ENCODE results near the gene ADRA2B.
"Not testable (repeated sequence)": the region's sequence is repeated elsewhere in the genome, so short reads cannot be mapped to it uniquely, and the experiment has no call there.

The ADRA2B gene

DNA sequence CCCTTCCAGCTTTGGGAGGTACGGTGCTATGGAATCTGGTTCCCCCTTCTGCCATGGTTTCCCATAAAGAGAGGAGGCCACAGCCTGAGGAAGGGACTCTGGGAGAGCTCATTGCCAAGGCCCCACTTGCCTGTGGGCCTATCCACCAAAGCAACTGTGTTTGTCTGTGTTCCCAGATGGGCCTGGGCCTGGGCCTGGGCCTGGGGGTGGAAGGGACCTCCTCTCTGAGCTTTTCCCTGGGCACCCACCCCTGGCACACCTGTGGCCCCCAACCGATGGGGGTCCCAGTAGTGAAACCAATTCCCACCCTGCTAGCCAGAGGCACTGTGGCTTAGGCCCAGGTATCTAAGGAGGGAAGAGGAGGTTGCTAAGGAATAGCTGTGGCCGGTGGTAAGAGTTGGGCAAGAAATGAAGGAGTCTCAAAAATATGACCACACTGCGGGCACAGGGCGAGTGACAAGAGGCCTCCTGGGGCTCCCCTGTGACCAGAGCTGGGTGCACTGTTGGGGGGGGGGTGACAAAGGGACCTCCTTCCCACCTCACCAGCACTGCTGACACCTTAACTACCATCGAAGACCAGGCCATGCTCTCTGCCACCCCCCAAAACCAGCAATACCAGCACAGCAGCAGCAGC lies 33.8 kb upstream of the ADRA2B start:
- no peak for DNase-seq (ENCODE audit: low read depth)

DNA sequence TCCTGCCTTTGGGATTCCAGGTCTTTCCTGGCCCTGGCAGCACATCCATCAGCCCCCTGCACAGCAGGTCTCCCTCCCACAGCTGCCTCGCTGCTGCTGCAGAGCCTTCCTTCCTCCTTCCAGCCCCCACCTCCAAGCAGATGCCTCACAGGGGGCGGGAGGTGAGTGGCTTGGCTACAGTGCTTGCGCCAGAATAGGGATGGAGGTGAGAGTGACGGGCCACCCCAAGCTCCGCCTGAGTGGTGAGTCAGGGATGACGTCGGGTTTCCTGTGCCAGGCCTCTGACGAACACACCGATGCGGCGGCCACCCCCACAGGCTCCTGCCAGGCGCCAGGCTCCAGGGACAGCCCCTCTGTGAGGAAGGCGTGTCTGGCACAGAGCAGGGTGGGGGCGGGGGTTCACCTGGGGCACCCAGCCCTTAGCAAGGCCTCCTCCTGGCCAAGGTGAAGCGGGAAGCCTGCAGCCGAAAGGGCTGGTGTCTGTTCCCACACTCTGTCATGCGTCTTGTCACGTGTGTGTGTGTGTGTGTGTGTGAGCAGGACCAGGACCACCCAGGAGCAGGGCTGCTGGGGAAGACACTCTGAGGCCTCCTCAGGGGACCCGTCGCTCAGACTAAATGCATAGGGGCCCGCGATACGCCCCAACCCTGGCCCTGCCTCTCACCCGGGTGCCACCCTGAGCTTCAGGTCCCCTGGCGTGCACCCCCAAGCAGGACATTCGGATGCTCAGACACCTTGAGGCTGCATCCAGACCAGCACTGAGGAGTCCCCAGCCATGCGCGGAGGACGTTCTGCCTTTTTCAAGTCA lies 32.2 kb upstream of the ADRA2B start:
- peak; percentile 45 for DNase-seq (ENCODE audit: low read depth)

DNA sequence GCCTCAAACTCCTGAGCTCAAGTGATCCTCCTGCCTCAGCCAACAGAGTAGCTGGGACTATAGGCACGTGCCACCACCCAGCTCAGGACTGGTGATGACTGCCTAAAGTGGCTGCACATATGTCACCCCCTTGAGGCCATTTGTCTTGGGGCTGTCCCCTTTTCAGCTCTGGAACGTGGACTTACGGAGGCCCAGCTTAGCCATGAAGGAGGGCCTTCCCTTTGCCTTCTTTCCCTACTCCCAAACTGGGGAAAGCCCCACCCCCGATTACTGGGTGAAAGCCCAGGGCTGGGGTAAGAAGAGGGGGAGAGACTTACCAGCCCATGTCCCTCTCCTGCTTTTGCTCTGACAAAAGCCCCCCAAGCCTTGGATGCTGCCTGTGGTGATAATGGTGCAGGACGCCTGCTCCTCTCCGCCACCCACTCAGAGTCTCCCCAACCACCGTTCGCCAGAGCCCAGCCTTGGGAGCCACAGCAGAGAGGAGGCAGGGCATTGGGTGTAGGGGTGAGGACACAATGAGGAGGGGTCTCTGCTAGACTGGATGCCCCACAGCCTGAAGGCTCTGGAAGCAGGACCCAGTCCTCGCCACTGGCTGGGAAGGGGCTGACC lies 31.3 kb upstream of the ADRA2B start:
- no peak for DNase-seq (ENCODE audit: low read depth)

DNA sequence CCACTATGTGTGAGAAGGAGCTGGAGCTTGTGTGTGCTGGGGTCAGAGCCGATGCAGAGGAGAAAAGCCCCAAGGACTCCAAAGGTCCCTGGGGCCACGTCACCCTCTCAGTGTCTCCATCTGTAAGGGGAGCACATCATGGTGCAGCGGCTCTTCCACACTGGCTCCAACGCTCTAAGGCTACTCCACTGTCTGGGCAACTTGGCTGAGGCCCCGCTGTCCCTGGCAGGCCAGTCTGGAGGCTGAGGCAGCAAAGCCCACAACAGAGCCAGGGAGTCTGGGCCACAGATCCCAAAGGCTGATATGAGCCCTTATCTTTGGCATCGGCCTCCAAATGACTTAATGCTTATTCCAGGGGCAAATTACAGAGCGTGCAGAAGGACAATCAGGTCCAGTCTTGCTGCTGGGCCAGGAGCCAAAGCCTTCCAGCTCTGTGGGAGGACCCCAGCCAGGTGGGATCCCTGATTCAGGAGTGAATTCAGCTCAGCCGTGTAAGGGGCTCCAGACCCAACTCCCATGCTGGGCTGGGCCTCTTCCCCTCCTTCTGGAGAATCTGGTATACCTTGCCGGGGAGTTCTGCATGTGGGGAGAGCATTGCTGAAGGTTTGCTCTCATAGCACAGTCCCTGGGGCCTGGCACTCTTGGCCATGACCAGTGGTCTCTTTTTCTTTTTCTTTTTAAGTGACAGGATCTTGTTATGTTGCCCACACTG lies 30.7 kb upstream of the ADRA2B start:
- DNase-seq (ENCODE audit: low read depth) = no peak

DNA sequence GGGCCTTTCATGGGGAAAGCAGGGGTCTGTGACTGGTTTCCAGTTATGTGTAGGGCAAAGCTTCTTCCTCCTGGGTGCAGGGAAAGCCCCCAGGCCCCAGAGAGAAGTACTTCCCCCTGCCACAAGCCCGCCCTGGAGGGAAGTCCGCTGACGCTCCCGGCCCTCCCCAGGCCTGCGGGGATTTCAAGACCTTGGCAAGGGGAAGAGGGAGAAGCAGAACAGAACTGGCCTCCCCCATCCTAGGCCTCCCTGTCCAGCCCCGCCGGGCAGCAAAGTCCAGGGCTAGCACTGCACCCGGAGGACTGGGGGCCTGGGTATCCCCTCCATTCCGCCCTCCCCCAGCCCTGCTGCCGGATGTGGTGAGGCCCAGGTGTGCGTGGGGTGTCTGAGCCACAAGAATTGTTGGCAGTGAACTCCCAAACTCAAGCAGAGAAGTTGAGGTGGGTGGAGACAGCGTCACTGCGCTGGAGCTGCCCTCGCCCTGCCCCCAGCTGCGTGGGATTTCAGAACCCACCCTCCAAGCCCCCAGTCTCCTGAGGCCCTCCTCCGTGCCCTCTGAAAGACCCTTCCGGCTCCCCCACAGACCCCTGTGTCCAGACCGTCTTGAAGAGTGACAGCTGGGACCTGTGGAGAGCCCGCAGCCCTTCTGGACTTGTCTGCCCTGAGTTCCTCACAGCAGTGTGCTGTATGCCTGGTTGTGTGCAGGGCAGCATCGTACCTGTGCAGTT lies 29.9 kb upstream of the ADRA2B start:
- DNase-seq (ENCODE audit: low read depth) = no peak

DNA sequence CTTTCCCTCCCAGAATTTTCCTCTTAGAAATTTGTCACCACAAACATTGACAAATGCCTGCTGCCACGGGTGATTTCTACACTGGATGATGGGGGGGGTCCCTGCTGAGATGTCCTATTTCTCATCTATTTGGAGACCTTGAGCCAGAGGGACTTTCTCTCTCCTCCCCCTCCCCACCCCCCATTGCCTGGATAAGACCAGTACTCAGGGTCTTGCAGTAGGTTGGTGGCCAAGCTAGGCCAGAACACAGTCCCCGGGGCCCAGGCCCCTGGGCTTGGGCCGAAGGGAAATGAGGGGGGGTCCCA lies 29.4 kb upstream of the ADRA2B start:
- no peak for DNase-seq (ENCODE audit: low read depth)

DNA sequence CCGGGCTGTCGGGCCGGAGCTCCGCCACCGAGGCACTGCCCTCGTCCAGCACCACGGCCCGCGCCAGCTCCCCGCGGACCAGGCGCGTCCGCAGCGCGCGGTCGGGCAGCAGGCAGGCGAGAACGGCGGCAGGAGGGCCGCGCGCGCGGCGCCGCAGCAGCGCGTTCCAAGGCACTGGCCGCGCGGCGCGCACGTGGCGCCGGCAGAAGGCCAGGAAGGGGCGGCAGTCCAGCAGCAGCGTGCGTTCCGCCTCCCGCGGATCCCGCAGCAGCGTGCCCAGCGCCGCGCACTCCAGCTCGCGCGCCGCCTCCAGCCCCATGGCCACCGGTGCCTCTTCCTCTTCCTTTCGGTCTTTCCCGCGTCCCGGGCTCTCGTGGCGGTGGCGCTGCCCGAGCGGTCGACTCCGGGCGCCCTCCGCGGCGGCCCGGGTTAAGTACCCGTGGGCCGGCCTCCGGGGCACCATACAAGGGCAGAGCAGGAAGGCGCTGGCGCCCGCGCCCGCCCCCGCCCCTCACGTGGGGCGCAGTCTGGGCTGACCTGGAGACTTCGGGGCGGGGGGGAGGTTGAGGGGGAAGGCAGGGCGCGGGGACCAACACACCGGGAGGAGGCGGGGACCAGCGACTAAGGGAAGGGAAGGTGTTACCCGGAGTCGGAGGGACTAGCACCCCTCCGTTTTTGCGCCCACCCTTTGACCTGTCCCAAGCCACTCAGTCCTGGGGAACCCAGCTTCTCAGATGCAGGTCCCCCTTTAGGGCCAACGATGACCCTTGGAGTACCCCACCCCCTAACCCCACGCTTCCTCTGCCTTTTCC lies 28.9 kb upstream of the ADRA2B start, which contains the start of gene DUSP2:
TSS of gene DUSP2 (minus strand) at position 405 of the 812 bp plus-strand sequence. CDS start at position 319, 86 bp downstream.
- DNase-seq (ENCODE audit: low read depth) = peak; percentile 30

DNA sequence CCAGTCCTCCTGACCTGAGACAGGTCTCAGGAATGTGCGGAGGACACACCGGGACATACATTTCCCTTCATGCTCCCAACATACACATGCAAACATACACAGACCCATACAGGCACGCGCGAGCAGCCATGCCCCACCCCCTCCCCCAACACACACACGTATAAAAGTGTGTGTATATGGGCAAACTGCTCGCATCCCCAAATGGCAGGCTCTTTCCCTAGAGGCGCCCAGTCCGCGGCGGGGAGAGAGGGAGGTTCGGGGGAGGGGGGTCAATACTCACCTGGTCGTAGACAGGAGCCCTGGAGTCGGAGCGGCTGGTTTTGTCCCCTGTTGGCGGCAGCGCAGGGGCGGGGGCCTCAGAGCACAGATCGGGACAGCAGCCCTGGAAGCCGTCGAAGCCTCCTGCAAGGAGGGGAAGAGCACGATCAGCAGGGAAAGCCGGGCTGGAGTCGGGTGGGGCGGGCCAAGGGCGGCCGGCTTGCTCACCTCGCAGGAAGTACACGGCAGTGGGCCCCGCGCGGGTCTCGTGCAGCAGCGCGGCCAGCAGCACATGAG lies 28.2 kb upstream of the ADRA2B start:
- no peak for DNase-seq (ENCODE audit: low read depth)

DNA sequence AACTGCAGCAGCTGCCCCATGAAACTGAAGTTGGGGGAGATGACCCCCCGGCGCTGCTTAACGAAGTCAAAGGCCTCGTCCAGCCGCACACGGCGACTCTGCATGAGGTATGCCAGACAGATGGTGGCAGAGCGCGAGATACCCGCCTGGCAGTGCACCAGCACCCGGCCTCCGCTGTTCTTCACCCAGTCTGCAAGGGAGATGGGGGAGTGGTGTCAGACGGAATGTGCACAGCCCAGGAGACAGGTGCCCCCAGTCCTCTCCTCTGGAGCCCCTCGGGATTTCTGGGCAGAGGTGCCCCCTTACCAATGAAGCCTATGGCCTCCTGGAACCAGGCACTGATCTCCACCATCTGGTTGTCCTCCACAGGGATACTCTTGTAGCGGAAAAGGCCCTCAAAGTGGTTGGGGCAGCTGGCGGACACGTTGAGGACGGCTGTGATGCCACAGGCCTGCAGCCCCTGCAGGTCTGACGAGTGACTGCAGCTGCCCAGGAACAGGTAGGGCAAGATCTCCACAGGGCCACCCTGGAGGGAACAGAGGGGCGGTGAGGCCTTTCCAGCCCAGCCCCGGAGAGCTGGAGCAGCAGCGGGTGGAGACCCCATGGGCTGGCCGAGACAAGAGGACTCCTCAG lies 27.6 kb upstream of the ADRA2B start:
- no peak for DNase-seq (ENCODE audit: low read depth)

DNA sequence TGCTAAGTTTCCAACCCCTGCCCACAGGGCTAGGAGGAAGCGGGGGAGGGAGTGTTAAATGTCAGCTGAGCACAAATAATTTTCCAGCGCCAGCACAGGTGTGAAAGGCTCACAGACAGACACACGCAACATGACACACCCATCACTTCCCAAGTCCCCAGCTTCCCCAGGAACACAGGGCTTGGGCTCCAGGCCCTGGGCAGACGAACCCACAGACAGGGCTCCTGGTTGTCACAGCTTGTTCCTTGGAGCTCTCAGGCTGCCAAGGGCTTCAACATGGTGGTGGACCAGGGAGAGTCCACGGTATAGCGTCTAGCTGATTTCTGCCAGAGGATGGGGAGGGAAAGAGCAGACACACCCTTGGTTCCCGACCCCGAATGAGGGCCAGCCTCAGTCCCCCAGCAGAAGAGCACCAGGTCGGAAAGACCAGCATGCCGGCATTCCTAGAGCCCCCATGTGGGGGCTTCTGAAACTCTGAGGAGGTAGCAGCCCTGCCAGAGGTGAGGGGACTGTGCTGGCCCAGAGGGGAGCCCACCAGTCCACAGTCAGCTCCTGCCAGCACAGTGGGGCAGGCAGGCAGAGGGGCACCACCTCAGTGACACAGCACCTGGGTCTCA lies 27.0 kb upstream of the ADRA2B start:
- no peak for DNase-seq (ENCODE audit: low read depth)

DNA sequence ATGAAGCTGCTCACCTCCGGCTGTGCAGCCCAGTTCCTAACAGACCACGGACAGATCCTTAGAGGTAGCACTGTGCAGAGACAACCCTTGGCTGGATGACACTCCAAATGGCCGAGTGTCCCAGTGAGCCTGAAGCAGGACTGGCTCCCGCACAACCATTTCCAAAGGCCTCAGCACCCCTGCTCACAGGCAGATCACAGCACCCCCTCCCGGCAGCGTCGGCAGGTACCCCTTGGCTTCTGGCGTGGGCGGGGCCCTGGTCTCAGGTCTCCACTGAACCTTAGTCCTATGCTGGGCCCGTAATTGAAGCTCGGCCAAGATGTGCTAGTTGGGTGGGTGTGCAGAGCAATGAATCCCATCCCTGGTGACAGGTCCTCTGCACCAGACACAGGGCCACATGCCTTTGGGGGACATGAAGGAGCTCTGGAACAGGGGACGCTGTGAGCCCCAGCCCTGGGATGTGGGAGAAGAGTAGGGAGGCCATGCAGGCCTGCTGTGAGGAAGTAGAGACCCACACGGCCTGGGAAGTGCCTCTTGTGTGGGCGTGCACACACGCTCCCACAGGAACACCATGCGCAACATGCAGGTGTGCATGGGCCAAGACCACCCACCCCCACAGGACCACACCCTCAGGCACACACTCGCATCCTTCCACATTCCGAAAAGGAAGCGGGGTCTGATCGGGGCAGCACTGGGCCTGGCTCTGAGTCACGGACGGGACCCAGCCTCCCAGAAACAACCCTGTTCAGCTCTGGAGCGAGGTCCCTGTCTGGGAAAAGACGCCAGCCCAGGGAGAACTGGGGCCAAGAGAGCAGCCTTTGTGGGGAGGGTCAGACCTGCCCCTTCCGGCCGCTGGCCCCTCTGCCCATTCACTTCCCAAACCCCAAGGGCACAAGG lies 26.1 kb upstream of the ADRA2B start:
- no peak for DNase-seq (ENCODE audit: low read depth)

DNA sequence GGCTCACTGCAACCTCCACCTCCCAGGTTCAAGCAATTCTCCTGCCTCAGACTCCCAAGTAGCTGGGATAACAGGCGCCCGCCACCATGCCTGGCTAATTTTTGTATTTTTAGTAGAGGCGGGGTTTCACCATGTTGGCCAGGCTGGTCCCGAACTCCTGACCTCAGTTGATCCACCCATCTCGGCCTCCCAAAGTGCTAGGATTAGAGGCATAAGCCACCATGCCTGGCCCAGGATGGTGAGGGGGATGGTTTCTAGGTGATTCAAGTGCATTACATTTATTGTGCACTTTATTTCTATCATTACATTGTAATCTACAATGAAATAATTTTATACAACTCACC lies 25.2 kb upstream of the ADRA2B start:
- DNase-seq (ENCODE audit: low read depth) = not testable (repeated sequence)

DNA sequence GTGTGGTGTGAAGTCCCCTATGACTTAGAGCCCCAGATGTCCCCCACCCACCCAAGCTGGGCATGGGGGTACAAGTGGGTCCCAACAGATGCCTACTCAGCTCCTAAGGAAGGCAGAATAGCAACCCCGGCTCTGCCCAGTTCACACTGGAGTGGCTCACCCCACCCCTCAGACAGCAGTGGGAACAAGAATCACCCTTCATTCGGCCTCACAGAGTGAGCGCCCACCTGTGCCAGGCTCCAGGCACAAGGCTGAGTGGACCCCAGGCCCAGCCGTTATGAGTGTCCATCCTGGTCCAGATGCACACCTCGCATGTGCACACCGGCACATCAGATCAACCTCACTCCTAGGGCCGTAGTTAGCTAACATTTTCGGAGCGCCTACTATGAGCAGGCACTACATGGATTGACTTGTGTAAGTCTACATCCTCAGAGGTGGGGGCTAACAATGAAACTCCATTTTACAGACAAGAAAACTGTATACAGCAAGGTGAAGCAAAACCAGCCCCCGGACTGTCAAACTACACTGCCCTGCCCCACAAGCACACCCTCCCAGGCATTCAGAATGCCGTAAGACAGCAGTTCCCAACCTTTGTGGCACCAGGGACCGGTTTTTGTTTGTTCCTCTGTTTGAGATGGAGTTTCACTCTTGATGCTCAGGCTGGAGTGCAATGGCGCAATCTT lies 24.7 kb upstream of the ADRA2B start:
- no peak for DNase-seq (ENCODE audit: low read depth)

DNA sequence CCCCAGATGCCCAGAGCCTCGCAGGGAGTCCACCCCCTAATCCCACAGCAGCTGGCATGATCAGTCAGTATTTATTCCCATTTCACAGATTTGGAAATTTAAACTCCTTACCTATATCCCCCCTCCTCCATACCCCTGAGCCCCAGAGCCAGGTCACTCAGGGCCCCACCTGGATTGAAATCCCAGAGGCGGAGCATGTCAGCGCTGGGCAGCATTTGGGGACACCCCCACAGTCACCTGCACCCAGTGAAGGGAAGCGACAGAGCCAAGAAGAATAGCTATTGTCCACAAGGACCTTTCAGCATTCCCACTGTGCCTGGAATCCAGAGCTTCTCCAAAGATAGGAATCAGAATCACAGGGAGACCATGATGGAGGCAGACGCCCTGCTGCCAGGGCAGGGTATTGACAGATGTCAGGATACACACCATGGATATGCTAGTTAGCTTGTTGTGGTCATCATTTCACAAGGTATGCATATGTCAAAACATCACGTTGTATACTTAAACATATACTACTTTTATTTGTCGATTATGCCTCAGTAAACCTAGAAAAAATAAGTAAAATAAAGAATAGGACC lies 22.9 kb upstream of the ADRA2B start:
- no peak for DNase-seq (ENCODE audit: low read depth)

DNA sequence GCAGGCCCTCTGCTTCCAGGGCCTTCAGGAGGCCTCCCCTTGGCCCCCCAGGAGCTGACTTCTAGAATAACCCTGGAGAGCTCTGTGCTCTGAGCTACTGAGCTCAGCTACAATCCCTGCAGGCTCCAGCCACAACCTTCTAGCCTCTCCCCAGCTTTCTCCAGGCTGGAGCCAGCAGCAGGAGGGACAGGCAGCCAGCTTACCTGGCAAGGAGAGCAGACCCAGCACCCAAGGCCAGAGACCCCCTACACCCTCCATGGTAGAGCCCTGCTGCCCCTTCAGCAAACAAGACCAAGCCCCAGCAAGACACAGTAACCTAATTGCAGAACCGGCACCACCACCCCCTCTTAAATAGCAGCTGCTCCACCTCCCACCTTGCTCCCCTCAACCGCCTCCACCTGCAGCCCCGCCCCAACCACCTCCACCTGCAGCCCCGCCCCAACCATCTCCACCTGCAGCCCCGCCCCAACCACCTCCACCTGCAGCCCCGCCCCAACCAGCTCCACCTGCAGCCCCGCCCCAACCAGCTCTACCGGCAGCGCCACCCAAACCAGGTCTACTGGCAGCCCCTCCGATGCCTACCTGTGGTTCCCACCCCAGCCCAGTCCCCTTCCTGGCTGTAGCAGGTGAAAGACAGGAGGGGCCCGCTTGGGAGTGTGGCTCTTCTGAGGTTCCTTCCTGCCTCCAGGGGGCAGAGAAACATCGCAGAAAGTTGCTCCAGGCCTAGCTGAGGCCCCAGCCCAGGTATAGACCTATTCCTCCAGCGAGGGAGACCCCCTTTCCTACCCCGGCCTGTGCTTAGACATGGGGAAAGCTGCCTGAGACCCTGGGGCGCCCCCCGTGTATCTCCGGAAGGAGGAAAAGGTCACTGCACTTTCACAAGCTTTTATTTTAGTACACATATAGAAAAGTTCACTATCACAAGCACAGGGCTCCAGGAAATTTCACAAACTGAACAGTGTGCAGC lies 22.1 kb upstream of the ADRA2B start, which contains the start of gene ASTL:
TSS of gene ASTL (minus strand) at position 324 of the 967 bp plus-strand sequence. CDS start at position 258, 66 bp downstream.
- no peak for DNase-seq (ENCODE audit: low read depth)

DNA sequence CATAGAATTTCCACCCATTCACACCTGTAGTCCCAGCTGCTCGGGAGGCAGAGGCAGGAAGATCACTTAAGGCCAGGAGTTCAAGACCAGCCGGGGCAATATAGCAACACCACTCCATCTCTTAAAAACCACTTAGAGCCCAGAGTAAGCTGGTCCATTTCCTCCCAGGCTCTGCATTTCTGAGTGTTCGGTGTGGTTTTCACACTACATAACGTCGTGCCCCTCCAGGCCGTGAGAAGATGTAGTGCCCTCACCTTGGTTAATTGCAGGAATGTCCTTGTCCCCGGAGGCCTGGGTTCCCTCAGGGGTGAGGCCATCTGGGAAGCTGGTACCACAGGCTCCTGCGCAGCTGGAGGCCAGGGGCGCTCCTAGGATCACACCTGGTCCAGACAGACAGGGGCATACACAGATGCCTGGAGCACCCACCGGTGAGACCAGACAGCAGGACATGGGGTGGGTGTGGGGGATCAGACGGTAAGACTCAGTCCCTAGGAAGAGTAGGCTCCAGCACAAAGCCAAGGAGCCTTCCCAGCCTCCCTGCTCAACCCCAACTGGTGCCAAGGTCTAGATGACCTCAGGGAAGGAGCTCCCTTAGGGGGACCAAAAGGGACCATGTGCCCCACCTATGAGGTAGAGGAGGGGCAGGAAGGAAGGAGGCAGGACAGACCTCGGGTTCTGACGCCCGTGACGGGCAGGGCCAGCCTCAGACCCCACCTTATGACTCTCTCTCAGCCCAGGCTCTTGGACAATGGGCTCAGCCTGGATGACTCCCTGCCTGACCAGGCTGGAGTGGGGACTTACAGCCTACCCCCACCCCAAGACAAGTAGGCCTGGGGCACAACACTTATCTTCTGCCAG lies 21.2 kb upstream of the ADRA2B start:
- DNase-seq (ENCODE audit: low read depth) = no peak
